ENCODE results near the gene CD109.
"Not testable (repeated sequence)": the region's sequence is repeated elsewhere in the genome, so short reads cannot be mapped to it uniquely, and the experiment has no call there.

CD109 gene

GRCh38 chr6:73803562-73804241 lies 107.7 kb downstream of the CD109 start:
- Histone ChIP-seq H3K4me3 (no peak overlapping the region), H3K27ac (no peak overlapping the region)
- DNase-seq (ENCODE audit: low spot score): no peak
- TF ChIP-seq, protein P1, sequence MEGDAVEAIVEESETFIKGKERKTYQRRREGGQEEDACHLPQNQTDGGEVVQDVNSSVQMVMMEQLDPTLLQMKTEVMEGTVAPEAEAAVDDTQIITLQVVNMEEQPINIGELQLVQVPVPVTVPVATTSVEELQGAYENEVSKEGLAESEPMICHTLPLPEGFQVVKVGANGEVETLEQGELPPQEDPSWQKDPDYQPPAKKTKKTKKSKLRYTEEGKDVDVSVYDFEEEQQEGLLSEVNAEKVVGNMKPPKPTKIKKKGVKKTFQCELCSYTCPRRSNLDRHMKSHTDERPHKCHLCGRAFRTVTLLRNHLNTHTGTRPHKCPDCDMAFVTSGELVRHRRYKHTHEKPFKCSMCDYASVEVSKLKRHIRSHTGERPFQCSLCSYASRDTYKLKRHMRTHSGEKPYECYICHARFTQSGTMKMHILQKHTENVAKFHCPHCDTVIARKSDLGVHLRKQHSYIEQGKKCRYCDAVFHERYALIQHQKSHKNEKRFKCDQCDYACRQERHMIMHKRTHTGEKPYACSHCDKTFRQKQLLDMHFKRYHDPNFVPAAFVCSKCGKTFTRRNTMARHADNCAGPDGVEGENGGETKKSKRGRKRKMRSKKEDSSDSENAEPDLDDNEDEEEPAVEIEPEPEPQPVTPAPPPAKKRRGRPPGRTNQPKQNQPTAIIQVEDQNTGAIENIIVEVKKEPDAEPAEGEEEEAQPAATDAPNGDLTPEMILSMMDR (IDR thresholded peaks at IDR 0.05): no peak

- not testable (repeated sequence) for H3K27ac ChIP-seq; DNase-seq (ENCODE audit: low spot score)
Observed at GRCh38 chr6:73805221-73805620, 109.2 kb downstream of the CD109 start.

GRCh38 chr6:73805982-73806381 lies 110.0 kb downstream of the CD109 start:
- not testable (repeated sequence) for H3K4me3 ChIP-seq; H3K27ac ChIP-seq; DNase-seq (ENCODE audit: low spot score)

More at GRCh38 chr6:73805221-73805620, 109.2 kb downstream of the CD109 start:
- not testable (repeated sequence) for H3K4me3 ChIP-seq

DNA sequence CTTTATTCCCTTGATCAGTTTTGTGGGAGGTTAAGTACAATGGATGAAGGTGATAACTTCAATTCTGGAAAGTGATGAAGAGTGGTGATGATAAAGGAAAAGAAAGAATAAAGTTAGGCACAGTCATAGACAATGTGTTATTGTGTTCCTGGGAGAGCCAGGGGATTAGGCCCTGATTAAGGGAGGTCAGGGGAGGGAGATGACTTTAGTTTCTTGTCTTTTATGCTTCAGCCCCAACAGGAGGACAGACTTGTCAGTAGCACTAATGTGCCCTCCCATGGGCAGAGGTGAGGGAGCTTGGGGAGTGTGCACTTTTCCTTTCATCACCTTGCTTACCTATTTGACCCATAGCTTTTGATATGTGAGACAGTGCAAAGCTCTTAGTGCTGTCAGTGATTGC lies 115.7 kb downstream of the CD109 start:
- H3K4me3 ChIP-seq: no peak overlapping the region
- no peak for DNase-seq (ENCODE audit: low spot score)
- H3K27ac ChIP-seq: no peak overlapping the region
- TF ChIP-seq, protein P1 (IDR thresholded peaks at IDR 0.05): no peak

DNA sequence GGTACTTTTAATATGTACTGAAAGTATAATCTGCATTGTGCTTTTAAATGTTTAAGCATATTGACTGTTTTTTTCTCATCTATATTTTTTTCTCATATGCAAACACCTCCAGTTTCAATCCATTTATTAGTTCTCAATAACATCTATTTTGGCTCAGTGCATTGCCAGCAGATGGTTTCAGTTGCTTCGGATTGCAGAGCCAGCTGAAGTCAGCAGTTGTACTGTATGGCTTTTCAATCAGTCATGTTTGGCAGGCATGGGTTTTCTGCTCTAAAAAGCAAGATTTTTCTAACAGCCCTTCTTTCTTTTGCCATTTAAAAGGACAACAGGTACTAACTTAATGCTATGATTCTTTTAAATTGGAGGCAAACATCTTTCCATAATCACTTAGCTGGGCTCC lies 121.2 kb downstream of the CD109 start:
- no peak for DNase-seq (ENCODE audit: low spot score)
- no peak overlapping the region for H3K27ac ChIP-seq
- H3K4me3 ChIP-seq: no peak overlapping the region
- TF ChIP-seq, protein P1 (IDR thresholded peaks at IDR 0.05): no peak

- no peak for DNase-seq (ENCODE audit: low spot score)
- no peak overlapping the region for H3K4me3 ChIP-seq
- H3K27ac ChIP-seq: no peak overlapping the region
- TF ChIP-seq, protein P1 (IDR thresholded peaks at IDR 0.05): no peak
Observed at GRCh38 chr6:73823046-73823735, 127.2 kb downstream of the CD109 start.

- TF ChIP-seq, protein P1 (IDR thresholded peaks at IDR 0.05): no peak
- no peak for DNase-seq (ENCODE audit: low spot score)
- Histone ChIP-seq H3K4me3 (no peak overlapping the region), H3K27ac (no peak overlapping the region)
Observed at GRCh38 chr6:73823832-73824231, 127.8 kb downstream of the CD109 start.

GRCh38 chr6:73826571-73826970 lies 130.6 kb downstream of the CD109 start:
- TF ChIP-seq, protein P1 (IDR thresholded peaks at IDR 0.05): no peak
- Histone ChIP-seq H3K4me3 (no peak overlapping the region), H3K27ac (no peak overlapping the region)
- DNase-seq (ENCODE audit: low spot score): no peak
